ENCODE measurements around the gene OXCT2.

GRCh38 chr1:39779821-39780220 is 8.7 kb upstream of the OXCT2 start:
- TF ChIP-seq, protein P1, sequence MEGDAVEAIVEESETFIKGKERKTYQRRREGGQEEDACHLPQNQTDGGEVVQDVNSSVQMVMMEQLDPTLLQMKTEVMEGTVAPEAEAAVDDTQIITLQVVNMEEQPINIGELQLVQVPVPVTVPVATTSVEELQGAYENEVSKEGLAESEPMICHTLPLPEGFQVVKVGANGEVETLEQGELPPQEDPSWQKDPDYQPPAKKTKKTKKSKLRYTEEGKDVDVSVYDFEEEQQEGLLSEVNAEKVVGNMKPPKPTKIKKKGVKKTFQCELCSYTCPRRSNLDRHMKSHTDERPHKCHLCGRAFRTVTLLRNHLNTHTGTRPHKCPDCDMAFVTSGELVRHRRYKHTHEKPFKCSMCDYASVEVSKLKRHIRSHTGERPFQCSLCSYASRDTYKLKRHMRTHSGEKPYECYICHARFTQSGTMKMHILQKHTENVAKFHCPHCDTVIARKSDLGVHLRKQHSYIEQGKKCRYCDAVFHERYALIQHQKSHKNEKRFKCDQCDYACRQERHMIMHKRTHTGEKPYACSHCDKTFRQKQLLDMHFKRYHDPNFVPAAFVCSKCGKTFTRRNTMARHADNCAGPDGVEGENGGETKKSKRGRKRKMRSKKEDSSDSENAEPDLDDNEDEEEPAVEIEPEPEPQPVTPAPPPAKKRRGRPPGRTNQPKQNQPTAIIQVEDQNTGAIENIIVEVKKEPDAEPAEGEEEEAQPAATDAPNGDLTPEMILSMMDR (IDR thresholded peaks at IDR 0.05; ENCODE audit: low read depth, low read length): no peak
- no peak for TF ChIP-seq EZH2phosphoT487 (IDR thresholded peaks at IDR 0.05; ENCODE audit: low read depth)

Data from OCI-LY3 (cell line).